ENCODE results near the gene SYNE4.

DNA sequence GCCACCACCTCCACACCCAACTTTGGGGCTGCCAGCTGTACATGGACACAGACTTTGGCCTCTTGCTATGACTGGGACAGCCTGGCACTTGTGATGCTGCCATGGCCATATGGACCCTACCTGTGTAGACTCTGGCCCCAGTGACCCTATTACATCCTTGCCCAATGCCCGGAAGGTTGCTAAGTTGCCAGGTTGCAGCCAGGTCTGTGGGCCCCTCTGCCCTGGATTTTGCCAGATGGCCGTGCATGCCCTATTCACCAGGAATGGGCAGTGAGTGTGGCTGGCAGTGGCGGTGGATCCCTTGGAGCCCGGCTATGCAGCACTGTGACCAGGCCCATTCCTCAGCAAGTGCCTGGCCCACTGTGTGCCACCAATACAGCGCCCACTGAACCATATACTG, 22.5 kb downstream of the SYNE4 start:
- no peak for TF ChIP-seq POLR2A (IDR thresholded peaks at IDR 0.05; ENCODE audit: low read length)
- no peak for TF ChIP-seq GATA1 (IDR thresholded peaks at IDR 0.05; ENCODE audit: low read depth, low read length)

All from erythroblast (primary cell).